Suprapubic skin (tissue), 4 donors: Measurements from ENCODE around the gene DUOXA2.

Source experiments
- CTCF ChIP-seq, 2 donors: fragments of 200-600 bp in 1 of 2; fragments of 450-650 bp in 1 of 2; sonication (generic) in 1 of 2; IDR thresholded peaks; one replicate each; pipeline ENCODE4 v1.5.1; 2016 to 2019; ENCODE audit warnings: antibody characterized with exemption in 2 of 2, mild to moderate bottlenecking in 1 of 2, moderate library complexity in 1 of 2
- EP300 ChIP-seq: sonication (generic); formaldehyde crosslinking; IDR thresholded peaks from one replicate; pipeline ENCODE4 v1.6.1; 2017; ENCODE audit warnings: antibody characterized with exemption
- POLR2A ChIP-seq, 2 donors: fragments of 450-650 bp; IDR thresholded peaks; one replicate each; pipeline ENCODE4 v1.6.1; 2017; ENCODE audit warnings: antibody characterized with exemption in 2 of 2, mild to moderate bottlenecking in 2 of 2, moderate library complexity in 2 of 2
- POLR2AphosphoS5 ChIP-seq, 3 donors: sonication (generic); formaldehyde crosslinking; IDR thresholded peaks; one replicate each; pipeline ENCODE4 v1.6.1; 2017; ENCODE audit warnings: antibody characterized with exemption in 3 of 3

DNA sequence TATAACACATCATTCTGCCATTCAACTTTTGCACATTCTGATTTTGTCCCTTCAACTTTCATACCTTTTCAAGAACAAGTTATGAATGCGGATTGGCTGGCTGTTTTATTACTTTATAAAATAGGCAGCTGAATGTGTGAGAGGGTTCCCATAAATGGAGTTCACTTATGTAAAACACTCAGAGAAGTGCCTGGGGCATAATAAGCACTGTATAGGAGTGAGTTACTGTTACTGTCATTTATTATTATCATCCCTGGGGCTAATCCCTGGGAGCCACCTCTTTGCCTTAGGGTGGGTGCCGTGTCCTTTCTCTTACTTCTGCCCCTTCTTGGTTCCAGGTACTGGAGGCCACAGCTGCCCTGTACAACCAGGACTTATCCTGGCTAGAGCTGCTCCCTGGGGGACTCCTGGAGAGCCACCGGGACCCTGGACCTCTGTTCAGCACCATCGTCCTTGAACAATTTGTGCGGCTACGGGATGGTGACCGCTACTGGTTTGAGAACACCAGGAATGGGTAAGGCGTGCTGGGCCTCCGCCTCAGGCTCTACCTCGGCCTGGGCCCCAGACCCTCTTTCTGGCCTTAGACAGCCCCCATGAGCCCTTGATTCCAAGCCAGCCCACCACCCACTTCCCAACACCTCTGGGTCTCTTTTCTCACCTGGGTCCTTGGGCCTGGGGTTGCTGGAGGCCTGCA, 26.6 kb downstream of the DUOXA2 start:
- TF ChIP-seq POLR2A (IDR thresholded peaks at IDR 0.05) (no peak), CTCF (IDR thresholded peaks at IDR 0.05) (no peak), POLR2AphosphoS5 (IDR thresholded peaks at IDR 0.05) (no peak), EP300 (no peak)
